Measurements from ENCODE around the gene ZCCHC10.

Gene ZCCHC10

GRCh38 chr5:133025804-133026663 lies at the start of gene ZCCHC10:
ZCCHC10 (minus strand) TSS chr5:133026549; CDS start chr5:133026537, 12 bp downstream.
- DNase-seq (ENCODE audit: low read depth in 2 of 3, low spot score in 1 of 3), result peak; percentile 84 to 93 (median 93)

GRCh38 chr5:133075572-133076536 lies 49.5 kb upstream of the ZCCHC10 start:
- no peak for DNase-seq (ENCODE audit: low read depth in 2 of 3, low spot score in 1 of 3)

GRCh38 chr5:133072021-133072420 lies 45.7 kb upstream of the ZCCHC10 start:
- DNase-seq (ENCODE audit: low read depth in 2 of 3, low spot score in 1 of 3), result no peak

GRCh38 chr5:133066045-133066444 lies 39.7 kb upstream of the ZCCHC10 start:
- DNase-seq (ENCODE audit: low read depth in 2 of 3, low spot score in 1 of 3), result no peak

- no peak for DNase-seq (ENCODE audit: low read depth in 2 of 3, low spot score in 1 of 3)
Observed at GRCh38 chr5:133065471-133065870, 39.1 kb upstream of the ZCCHC10 start.

- DNase-seq (ENCODE audit: low read depth in 2 of 3, low spot score in 1 of 3), result no peak
Observed at GRCh38 chr5:133063965-133064364, 37.6 kb upstream of the ZCCHC10 start.

GRCh38 chr5:133062276-133062675 lies 35.9 kb upstream of the ZCCHC10 start:
- no peak for DNase-seq (ENCODE audit: low read depth in 2 of 3, low spot score in 1 of 3)

GRCh38 chr5:133059621-133060020 lies 33.3 kb upstream of the ZCCHC10 start:
- DNase-seq (ENCODE audit: low read depth in 2 of 3, low spot score in 1 of 3), result no peak

GRCh38 chr5:133056891-133057290 lies 30.5 kb upstream of the ZCCHC10 start:
- DNase-seq (ENCODE audit: low read depth in 2 of 3, low spot score in 1 of 3), result no peak

GRCh38 chr5:133054697-133055471 lies 28.5 kb upstream of the ZCCHC10 start:
- no peak for DNase-seq (ENCODE audit: low read depth in 2 of 3, low spot score in 1 of 3)

GRCh38 chr5:133053448-133053847 lies 27.1 kb upstream of the ZCCHC10 start:
- no peak for DNase-seq (ENCODE audit: low read depth in 2 of 3, low spot score in 1 of 3)

GRCh38 chr5:133052317-133053175 lies 26.2 kb upstream of the ZCCHC10 start:
- peak; percentile 42 to 61 (median 48) for DNase-seq (ENCODE audit: low read depth in 2 of 3, low spot score in 1 of 3)

- peak; percentile 96 to 97 (median 97) for DNase-seq (ENCODE audit: low read depth in 2 of 3, low spot score in 1 of 3)
Observed at GRCh38 chr5:133051542-133052316, 25.4 kb upstream of the ZCCHC10 start, which contains the start of gene HSPA4. HSPA4 (plus strand) TSS chr5:133052013; CDS start chr5:133052251, 238 bp downstream.

- DNase-seq (ENCODE audit: low read depth in 2 of 3, low spot score in 1 of 3), result no peak
Observed at GRCh38 chr5:133051061-133051541, 24.8 kb upstream of the ZCCHC10 start.

- no peak for DNase-seq (ENCODE audit: low read depth in 2 of 3, low spot score in 1 of 3)
Observed at GRCh38 chr5:133050521-133050920, 24.2 kb upstream of the ZCCHC10 start.

- DNase-seq (ENCODE audit: low read depth in 2 of 3, low spot score in 1 of 3), result no peak
Observed at GRCh38 chr5:133049726-133050048, 23.3 kb upstream of the ZCCHC10 start.

- DNase-seq (ENCODE audit: low read depth in 2 of 3, low spot score in 1 of 3), result no peak
Observed at GRCh38 chr5:133048993-133049725, 22.8 kb upstream of the ZCCHC10 start.

- no peak for DNase-seq (ENCODE audit: low read depth in 2 of 3, low spot score in 1 of 3)
Observed at GRCh38 chr5:133047404-133047803, 21.1 kb upstream of the ZCCHC10 start.

All from stimulated activated CD4-positive, alpha-beta T cell treated with anti-CD3 and anti-CD28 coated beads, Interleukin-12 subunit alpha, Interleukin-12 subunit beta, amount 100 ng/mL, for 48 hours (primary cell).